Astrocyte of the spinal cord (primary cell): ENCODE data around the gene DLG4.

Experiments
- DNase-seq: peaks from one replicate; pipeline ENCODE4 v3.0.0; 2011; ENCODE audit warnings: low read depth, low spot score
- H3K4me3 ChIP-seq: 2 replicates; pipeline ENCODE4 v1.5.1; 2011; ENCODE audit warnings: low read depth, mild to moderate bottlenecking, low read length, moderate library complexity
- in situ Hi-C: cut with HindIII; loops from 2 replicates; pipeline ENCODE4 v1.10.0; 2017; ENCODE audit warnings: low sequenced_read_pairs
- TF ChIP-seq, protein P1 (sequence below): IDR thresholded peaks from 2 replicates; pipeline ENCODE4 v1.5.1; 2012; ENCODE audit warnings: low read depth, mild to moderate bottlenecking, low read length, inconsistent platforms

Gene DLG4

DNA sequence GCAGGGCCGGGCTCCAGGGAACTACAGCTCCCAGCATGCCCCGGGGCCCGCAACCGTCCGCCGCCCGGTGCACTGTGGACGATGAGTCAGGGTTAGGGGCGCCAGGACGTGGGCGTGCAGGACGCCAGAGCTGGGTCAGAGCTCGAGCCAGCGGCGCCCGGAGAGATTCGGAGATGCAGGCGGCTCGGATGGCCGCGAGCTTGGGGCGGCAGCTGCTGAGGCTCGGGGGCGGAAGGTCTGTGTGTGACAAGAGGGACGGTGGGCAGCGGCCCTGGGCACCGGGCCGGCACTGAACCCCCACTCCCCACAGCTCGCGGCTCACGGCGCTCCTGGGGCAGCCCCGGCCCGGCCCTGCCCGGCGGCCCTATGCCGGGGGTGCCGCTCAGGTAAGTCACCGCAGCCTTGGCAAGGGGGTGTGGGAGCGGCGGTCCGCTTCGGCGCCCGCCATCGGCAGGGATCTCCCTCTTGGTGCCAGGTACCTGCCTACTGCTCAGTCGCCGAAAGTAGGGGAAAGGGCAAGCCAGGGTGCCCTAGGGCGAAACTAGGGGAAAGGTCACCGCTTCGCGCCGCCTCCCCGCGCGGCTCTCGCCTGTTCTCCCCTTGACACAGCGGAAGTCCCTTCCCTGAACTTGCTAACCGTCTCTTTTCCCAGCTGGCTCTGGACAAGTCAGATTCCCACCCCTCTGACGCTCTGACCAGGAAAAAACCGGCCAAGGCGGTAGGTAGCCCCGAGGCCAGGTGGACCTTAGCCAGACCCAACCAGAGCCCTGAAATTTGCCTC, at the start of gene DLG4, which contains the start of gene ACADVL:
TSS of gene DLG4 (minus strand) at position 25 of the 781 bp plus-strand sequence.
TSS of gene ACADVL (plus strand) at position 127 of the 781 bp plus-strand sequence. CDS start at position 174, 47 bp downstream.
- DNase-seq = peak; percentile 88
- TF ChIP-seq, protein P1, sequence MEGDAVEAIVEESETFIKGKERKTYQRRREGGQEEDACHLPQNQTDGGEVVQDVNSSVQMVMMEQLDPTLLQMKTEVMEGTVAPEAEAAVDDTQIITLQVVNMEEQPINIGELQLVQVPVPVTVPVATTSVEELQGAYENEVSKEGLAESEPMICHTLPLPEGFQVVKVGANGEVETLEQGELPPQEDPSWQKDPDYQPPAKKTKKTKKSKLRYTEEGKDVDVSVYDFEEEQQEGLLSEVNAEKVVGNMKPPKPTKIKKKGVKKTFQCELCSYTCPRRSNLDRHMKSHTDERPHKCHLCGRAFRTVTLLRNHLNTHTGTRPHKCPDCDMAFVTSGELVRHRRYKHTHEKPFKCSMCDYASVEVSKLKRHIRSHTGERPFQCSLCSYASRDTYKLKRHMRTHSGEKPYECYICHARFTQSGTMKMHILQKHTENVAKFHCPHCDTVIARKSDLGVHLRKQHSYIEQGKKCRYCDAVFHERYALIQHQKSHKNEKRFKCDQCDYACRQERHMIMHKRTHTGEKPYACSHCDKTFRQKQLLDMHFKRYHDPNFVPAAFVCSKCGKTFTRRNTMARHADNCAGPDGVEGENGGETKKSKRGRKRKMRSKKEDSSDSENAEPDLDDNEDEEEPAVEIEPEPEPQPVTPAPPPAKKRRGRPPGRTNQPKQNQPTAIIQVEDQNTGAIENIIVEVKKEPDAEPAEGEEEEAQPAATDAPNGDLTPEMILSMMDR = no peak
- in situ Hi-C loops = no loop called here
- peak within 1 kb of the TSS; percentile 80 for H3K4me3 ChIP-seq

DNA sequence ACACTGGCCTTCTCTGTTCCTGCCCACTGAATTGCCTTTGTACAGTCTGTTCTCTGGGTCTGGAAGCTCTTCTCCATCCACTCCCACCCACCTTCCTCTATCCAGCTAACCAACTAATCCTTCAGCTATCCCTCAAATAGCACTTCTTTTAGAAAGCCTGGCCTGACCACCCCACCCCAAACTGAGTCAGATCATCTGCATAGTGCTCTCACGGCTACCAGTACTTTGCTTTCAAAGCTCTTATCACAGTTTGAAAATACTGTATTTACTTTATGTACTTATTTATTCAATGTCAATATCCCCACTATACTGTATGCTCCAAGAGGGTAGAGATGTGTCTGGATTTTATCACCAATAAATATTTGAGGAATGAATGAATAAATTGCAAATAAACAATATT, 47.1 kb upstream of the DLG4 start:
- TF ChIP-seq, protein P1 = no peak
- in situ Hi-C loops = no loop called here
- no peak overlapping the region for H3K4me3 ChIP-seq
- DNase-seq = no peak

DNA sequence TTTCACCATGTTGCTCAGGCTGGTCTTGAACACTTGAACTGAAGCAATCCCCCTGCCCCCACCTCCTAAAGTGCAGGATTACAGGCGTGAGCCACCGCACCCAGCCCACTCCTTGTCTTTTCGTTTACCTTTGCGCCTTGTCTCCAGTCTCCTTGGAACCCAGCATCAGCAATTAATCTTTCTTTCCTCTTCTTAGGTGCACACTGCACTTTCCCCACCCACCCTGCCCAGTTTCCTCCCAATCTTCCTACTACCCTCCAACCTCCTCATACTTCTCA, 44.1 kb upstream of the DLG4 start:
- H3K4me3 ChIP-seq = no peak overlapping the region
- in situ Hi-C loops = no loop called here
- no peak for DNase-seq
- TF ChIP-seq, protein P1 = no peak

DNA sequence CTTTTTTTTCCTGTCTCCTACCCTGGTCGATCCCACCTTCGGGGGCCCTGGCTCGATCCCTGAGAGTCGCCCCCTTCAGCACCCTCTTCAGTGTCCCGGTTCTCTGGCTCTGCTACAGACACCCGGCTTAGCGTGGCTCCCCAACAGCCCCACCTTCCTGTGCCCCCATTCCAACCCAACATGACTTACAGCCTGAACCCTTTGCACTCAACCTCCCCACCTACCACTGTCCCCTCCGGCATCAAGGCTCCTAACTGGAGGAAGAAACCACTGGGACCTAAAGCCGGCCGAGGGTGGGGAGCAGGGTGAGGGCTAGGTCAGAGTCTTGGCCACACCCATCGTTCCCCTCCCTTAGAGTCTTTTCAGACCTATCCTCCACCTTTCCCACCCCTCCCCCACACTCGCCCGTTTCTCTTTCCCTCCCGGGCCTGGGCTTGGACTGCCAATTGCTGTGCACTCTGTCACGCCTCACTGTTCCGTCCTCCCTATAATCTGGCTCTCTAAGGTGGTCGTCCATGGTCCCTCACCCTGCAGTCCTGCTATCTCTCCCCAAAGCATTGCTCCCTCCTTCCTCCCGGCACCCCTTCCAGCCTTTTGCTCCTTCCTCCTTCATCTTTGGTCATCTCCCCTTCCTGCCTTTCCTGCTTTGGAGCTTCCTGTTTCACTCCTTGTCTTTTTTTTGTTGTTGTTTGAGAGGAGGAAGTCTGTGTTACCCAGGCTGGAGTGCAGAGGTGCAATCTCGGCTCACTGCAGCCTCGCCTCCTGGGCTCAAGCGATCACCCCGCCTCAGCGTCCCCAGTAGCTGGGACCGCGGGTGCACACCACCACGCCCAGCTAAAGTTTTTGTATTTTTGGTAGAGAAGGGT, 43.5 kb upstream of the DLG4 start:
- in situ Hi-C loops = no loop called here
- no peak for DNase-seq
- TF ChIP-seq, protein P1 = no peak
- no peak overlapping the region for H3K4me3 ChIP-seq

DNA sequence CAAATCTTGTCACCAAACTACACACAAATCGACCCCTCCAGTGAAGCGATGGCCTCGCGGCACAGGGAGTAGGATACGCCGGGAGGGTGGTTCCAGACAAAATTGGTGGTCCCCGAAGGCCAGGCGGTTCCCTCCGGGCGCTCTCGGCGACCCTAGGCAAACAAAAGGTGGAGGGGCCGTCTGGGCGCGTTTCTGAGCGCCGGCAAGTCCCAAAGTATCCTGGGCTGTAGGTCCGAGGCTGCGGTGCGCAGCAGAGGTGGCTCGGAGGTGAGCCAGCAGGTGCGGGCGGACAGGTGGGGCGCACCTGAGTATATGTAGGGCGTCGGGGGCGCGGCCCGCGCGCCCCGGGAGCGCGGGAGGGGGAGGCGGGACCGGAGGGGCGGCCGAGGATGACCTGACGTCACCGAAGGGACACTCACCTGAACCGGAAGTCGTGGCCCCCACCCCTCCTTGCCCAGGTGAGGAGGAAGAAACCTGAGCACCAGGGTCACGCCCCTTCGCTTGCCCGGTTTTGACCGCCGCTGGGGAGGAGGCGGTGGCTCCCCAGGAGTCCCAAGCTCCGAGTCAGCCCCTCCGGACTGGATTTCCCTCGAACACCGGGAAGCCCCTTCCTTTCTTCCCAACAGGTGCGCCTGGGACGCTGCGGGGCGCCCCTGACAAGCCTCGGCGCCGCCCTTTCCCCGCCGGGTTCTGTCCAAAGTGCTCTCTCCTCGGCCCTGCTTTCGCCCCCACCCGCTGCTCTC, 42.7 kb upstream of the DLG4 start, which contains the start of gene CLDN7:
TSS of gene CLDN7 (minus strand) at position 287 of the 743 bp plus-strand sequence. CDS start 435 bp downstream, outside the sequence.
- no peak for DNase-seq
- in situ Hi-C loops = no loop called here

More for the DNA sequence above, 42.7 kb upstream of the DLG4 start, which contains the start of gene CLDN7:
- TF ChIP-seq, protein P1 = no peak
- H3K4me3 ChIP-seq = peak within 1 kb of the TSS; percentile 27
